GM21360 (cell line): Measurements from ENCODE around the gene PDE6B.
"Not testable (repeated sequence)": the region's sequence is repeated elsewhere in the genome, so short reads cannot be mapped to it uniquely, and the experiment has no call there.

ENCODE experiments used
- ATAC-seq: cut with Tn5 transposase; IDR thresholded peaks from one replicate; pipeline ENCODE4 v1.9.1; 2021; ENCODE audit warnings: mild to moderate bottlenecking, moderate library complexity; ENCODE audit not compliant: unreplicated experiment

PDE6B gene

DNA sequence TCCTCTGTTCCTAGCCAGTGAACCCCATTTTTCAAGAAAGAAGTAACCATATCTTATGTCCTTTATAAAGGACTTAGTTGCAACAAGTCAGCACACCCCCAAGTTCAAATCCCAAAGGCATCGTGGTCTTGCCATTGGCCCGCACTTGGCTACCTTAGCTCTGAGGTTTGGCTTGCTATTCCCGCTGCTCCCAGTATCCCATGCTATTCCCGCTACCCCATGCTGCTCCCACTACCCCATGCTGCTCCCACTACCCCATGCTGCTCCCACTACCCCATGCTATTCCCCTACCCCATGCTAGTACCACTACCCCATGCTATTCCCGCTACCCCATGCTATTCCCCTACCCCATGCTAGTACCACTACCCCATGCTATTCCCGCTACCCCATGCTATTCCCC, 42.8 kb downstream of the PDE6B start:
- not testable (repeated sequence) for ATAC-seq

DNA sequence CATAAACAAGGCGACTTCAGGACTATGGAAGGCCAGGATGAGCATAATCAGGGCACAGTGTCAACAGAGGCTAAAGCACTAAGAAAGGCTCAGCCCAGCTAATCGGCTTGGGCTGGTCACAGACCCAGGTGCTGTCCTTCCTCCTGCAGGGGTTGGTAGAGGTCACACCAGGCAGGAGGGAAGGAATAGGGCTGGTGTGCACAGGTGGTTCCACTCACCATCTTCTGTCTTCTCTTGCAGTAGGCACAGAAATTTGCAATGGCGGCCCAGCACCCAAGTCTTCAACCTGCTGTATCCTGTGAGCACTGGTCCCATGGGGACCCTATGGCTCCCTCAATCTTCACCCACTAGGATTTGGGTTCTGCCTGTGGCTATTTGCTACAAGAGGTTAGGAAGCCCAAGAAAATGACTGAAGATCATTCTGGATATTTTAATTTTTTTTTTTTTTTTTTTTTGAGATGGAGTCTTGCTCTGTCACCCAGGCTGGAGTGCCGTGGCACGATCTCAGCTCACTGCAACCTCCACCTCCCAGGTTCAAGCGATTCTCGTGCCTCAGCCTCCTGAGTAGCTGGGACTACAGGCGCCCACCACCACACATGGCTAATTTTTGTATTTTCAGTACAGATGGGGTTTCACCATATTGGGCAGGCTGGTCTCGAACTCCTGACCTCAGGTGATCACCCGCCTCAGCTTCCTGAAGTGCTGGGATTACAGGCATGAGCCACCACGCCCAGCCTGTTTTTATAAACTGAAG, 44.6 kb downstream of the PDE6B start:
- ATAC-seq: not testable (repeated sequence)

DNA sequence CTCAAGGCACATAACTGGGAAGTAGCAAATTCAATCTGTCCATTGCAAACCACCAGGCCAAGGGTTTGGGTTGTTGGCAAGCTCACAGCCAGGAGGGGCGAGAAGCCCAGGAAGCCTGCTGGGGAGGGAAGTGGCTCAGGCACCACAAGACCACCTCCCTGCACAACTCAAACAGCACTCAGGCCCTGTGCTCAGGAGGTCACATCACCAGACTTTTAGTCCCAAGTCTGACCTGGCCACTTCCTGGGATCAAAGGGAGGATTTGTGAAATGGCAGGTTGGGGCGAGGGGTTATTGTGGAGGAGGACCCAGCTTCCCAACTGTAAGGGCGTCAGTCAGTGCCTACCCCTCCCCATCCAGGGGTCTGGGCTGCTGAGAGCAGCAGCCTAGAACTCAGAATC, 46.4 kb downstream of the PDE6B start:
- ATAC-seq: no peak

DNA sequence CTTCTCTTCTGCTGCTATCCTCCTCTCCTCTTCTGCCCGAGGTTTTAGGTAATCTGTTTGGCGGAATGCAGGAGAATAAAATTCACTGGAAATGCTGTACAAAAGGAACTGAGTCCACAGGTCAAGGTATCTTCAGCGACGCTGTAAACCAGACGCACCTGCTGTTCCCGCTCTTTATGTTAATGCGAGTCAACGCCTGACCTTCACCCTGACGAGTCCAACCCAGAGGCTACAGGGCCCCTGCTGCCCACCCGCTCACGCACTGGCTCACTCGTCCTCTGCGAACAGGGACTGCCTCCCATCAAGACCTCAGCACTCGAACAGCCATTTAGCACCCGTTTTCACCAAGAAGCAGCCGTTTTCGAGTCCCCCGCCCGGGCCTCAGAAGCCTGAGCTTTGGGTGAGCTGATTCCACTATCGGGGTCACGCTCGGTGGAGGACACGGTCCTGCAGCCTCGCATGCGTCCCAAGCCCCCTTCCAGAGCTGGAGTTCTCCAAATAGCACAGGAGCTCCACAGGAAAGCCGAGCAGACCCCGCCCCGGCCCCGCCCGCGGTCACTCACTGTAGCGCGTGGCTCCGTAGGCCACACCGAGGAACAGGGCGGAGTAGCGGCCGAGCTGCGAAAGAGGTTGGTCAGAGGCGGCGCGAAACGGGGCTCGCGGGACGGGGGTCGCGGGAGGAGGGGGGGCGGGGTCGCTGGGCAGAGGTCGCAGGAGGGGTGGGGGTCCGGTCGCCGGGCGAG, 48.1 kb downstream of the PDE6B start:
- no peak for ATAC-seq

DNA sequence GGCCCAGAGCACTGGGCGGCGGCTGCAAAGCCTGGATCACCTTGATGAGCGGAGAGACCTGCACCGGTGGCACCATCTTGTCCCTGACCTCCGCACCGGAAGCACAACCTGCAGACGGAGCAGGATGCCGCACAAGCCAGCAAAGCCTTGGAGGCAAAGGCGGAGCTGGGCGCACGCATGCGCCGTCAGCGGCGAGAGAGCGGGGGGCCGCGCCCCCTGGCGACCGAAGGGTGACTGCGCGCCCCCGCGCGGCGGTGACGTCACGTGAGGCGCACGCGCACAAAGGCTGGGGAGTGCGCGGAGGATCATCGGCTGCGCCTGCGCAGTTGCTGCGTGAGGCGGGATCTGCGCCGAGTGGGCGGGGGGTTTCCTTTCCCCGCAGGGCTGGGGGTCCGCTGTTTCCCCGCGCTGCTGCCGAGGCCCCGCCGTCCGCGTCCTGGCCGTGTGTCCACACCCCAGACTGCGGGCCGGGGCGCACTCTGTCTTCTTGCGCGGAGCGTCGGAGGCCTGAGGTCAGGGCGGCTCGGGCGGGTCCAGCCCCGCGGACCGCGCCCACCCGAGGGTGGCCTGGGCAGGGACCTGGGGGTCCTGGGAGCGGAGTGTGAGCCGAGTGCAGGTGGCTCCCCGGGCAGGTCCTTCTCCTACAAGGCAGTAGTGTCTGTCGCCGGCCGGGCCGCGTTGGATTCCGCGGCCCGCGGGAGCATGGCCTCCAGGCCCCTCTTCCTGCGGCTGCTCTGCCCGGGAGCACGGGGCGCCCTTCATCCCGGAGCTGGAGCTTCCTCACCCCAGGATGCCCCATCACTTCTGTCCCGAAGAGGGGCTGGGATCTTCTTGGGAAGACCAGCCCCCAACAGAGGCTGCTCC, 49.0 kb downstream of the PDE6B start, which contains the start of the genes ATP5ME and MYL5:
ATP5ME (minus strand) TSS at position 105 of the 864 bp plus-strand sequence; CDS start at position 76, 29 bp downstream.
MYL5 (plus strand) TSS at position 371 of the 864 bp plus-strand sequence. CDS start 3,485 bp downstream, outside the sequence.
- peak; percentile 59 for ATAC-seq

DNA sequence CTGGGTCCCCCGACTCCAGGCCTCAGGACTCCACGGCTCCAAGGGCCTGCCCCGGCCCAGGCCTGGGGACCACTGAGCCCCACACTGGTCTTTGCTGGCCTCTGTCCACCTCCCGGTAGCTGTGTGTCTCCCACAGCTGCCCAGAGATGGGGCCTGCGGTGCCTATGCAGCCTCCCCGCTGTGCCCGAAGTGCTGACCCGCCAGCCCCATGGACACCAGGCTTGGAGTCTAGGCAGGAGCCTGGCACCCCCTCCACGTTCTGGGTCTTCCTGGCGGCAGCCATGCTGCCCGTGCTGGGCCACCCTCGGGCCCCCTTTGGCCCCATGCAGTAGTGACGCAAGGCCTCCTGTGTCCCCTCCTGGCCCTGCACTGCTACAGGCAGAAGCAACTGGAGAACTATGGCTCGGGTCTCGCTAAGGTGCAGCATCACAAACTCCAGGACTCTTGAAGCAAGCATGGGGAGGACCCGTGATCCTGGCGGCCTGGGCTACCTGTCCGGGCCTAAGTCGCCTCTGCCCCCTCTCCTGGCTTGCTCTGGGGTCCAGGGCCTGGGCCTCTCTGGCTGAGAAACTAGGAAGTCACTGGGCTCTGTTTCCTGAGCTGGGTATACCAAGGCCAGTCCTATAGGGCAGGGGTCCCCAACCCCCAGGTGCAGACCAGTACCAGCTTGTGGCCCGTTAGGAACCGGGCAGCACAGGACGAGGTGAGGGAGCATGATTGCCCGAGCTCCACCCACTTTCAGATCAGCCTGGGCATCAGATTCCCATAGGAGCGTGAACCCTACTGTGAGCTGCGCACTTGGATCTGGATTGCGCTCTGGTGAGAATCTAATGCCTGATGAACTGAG, 49.9 kb downstream of the PDE6B start:
- ATAC-seq: peak; percentile 8

DNA sequence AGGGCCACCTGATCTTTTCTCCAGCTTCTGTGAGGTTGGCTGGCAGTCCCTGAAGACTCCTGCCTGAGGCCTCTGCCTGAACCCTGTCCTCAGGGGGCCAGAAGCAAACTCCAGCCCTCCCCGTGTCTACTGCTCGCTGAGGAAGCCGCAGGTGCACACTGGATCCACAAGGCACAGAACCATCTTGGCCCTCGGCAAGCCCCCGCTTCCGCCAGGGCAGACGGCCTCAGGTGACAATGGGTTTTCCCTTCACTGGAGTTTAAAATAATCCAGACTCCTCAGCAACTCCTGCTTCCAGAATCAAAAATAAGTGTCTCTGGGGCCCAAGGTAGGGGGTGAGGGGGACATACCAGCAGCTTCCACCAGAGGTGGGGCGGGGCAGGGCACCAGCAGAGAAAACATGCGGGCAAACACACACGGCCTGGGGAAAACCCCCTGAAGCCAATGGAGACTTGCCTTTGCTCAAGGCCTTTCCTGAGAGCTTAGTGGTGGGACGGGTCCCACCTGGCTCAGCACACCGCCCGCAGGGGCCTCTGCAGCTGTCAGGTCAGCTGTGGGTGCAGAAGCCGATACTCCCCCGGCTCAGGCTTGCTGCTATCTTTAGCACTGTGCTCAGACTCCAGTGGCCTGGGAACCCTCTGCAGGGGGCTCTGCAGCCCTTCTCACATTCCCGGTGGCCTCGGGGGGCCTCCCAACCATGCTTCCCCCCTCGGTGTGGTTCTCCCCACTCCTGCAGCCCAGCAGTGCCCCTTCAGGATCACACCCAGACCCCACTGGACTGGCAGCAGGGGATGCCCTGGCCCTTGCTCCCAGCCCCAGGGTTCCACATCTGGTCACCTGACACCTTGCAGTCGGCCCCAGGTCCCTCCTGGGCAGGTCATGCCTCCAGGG, 50.9 kb downstream of the PDE6B start:
- peak; percentile 19 for ATAC-seq

DNA sequence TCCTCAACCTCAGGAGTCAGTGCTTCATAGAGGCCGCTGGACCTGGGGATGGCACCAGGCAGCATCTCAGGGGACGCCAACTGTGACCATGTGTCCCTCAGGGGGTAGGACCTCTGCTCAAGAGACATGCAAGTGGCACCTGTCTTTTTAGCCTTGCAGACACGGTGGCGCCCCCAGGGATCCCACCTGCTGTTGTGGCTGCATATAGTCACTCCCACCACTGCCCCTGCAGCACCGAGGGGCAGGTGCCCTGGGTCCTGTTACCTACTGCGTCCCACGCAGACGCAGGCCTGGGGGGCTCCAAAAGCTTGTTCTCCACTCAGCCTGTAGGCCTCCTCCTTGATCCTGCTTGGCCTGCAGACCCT, 51.5 kb downstream of the PDE6B start:
- no peak for ATAC-seq

DNA sequence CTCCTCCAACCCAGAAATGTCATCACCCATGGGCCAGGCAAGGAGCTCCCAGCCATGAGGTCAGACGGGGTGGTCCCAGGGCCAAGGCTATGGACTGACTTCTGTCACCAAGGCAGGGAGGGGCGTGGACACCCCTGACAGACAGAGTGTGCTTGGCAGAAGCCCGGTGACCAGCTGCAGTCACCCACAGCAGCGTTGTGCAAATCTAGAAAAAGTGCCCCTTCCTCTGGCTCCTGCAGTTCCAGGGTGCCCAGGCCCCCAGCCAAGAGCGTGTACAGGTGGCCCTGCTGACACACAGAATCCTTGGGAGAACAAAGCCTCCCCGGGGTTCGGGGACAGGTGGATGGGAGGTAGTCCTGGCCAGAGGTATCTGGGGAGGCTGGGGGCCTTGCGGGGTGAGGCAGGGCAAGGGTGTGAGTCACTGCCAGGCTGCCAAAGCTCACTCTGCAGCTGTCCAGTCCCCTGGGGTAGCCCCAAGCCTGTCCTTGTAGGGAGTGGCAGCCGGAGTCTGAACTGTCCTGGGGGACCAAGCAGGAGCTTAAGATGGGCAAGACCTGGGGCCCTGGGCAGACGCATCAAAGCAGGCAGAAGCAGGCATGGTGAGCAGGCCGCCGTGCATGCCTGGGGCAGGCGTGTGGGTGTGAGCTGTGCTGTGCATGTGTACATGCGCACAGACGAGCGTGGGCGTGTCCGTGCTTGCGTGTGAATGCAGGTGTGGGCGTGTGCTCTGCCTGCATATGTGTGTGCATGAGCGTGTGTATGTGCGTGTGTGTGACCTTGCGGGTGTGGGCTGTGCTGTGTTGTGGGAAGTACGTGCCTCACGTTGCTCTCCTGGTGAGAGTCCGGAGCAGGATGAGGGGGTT, 52.3 kb downstream of the PDE6B start:
- no peak for ATAC-seq

DNA sequence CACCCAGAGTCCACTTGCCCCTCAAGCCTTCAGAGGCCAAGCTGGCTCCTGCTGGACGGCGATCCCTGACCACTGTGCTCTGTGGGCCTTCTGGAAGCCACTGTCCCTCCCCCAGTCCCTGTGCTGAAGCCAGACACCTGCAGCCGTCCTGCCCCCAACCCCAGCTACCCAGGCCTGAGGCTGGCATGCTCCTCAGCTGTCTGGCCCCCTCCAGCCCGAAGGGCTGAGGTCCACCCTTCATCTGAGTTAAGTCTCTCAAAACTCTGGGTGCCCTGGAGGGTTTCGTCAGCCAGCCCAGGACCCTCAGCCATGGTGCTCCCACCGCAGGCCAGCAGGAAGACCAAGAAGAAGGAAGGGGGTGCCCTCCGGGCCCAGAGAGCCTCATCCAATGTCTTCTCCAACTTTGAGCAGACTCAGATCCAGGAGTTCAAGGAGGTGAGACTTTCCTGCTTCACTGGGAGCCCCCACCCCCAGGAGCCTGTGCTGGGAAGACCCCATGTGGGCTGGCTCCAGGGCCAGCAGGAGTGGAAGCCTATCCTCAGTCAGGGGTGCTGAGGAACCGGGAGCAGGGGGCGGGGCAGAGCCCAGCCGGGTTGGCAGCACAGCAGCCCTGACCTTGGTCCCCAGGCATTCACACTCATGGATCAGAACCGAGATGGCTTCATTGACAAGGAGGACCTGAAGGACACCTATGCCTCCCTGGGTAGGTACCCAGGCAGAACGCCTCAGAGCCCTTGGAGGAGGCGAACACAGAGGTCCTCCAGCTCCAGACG, 53.1 kb downstream of the PDE6B start:
- no peak for ATAC-seq

DNA sequence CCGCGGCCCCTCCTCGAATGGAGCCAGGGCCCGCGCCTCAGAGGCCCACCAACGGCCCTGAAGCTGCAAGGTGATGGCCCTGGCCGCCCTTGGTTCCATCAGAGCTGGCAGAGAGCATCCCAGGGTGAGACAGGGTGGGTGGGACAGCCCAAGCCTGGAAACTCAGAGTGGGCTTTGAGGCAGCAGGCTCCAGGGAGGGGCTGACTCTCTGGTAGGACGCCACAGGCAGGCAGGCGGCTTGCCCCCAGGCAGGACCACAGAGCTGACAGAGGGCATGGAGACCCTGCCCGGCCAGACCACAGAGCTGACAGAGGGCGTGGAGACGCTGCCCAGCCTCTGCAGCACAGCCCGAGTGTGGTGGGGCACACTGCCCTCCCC, 53.7 kb downstream of the PDE6B start:
- no peak for ATAC-seq

DNA sequence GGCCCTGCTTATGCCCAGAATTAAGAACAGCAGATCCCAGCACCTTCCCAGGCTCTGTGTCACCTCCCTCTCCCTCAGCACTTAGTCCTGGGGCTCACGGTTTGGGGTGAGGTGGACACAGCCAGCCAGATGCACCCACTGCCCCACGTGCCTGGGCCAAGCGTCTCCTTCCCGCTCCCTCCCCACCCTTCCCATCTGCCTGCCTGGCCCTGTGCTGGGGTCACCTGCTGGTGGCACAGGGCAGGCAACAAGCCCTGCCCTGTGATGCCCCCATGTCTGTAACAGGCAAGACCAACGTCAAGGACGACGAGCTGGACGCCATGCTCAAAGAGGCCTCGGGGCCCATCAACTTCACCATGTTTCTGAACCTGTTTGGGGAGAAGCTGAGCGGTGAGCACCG, 54.3 kb downstream of the PDE6B start:
- no peak for ATAC-seq

DNA sequence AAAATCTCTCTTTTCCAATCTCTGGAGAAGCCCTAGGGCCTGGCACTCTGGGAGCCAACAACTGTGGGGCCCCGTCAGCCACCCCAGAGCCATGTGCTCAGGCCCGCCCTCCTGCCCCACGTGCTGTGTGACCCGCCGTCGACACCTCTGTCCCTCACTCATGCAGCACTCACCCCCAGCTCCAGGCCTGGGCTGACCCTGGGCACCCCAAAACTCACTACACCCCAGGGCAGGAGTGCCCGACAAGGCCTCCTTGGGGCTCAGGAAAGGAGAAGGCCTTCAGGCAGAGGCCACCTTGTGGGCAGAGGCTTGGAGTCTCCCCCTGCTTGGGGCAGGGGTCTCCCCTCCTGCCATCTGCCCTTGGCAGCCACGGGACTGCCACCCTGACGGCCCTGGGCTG, 54.7 kb downstream of the PDE6B start:
- ATAC-seq: no peak

DNA sequence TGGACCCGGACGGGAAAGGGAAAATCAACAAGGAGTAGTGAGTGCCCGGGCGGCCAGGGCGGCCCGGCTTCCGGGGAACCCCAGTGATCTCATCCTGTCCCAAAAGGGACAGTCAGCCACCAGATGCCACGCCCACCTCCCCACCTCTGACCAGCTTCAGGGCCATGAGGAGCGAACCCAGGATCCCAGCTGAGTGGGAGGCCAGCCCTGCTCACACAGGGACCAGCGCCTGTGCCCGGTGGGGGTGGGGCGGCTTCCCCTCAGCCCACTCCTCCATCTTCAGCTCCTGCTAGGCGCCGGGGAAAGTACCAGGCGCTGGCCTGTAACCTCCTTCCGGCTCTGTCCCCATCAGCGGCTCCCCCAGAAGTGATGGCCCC, 55.2 kb downstream of the PDE6B start:
- ATAC-seq: no peak

DNA sequence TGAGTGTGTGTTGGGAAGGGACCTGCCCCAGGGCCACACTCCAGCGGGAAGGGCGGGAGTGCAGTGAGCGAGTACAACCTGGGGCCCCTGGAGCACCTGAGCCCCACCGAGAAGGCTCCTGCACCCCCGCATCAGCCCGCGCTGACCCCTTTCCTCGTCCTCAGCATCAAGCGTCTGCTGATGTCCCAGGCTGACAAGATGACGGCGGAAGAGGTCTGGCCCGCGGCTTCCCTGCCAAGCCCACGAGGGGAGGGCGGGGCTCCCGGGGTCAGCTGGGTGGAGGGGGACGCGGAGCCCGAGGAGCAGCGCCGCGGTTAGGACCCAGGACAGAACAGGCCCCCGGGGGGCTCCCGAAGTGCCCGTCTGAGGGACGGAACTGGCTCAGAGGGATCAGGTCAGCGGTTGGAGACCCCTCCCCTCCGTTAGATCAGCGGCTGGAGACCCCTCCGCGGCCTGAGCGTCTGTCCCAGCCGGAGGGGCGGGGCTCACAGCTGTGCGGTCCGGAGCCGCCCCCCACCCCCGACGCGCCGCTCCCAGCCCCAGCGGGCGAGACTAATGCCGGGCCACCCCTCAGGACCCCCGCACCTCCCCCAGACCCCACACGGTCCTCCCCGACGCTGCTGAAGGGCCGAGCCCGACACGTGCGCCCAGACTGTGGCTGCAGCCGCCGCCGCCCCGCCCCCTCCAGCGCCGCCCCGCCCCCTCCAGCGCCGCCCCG, 55.7 kb downstream of the PDE6B start:
- ATAC-seq: no peak

DNA sequence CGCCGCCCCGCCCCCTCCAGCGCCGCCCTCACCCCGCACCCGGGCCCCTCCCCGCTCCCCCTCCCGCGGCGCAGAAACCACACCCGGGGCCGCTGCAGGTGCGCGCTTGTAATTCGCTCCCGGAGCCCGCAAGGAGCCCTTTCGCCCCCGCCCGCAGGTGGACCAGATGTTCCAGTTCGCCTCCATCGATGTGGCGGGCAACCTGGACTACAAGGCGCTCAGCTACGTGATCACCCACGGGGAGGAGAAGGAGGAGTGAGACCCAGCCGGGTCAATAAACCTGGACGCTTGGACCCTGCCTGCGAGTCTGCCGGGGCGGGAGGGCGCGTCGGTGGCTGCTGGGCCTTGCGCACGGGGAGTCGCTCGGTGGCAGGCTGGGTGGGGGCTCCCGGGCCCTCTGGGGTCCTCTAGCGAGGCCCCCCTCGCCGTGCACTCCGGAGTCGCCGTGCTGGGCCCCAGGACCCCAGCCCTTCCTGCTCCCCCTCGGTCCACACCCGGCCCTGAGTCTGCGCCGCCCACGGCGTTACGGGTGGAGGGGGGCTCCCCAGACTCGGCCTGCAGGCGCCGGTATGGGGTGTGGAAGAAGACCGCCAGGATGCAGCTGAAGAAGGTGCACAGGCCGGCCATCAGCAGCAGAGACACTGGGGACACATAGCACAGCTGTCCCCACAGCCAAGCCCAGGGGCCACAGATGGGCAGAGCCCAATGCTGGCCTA, 56.5 kb downstream of the PDE6B start:
- no peak for ATAC-seq
